NCI-H446 treated with DMSO at 0.1 percent for 48 hours (cell line): ENCODE data around the gene POLA1.

Experiments
- DNase-seq: peaks from one replicate; lab custom pipeline; 2025; lab: John Stamatoyannopoulos, UW

The POLA1 gene

GRCh38 chrX:25011589-25012432 lies 318.1 kb downstream of the POLA1 start:
- no peak for DNase-seq

- DNase-seq: no peak
Measured at GRCh38 chrX:25012433-25012735, 318.7 kb downstream of the POLA1 start.

- no peak for DNase-seq
Measured at GRCh38 chrX:25012793-25013631, 319.3 kb downstream of the POLA1 start.

GRCh38 chrX:25013632-25014365 lies 320.1 kb downstream of the POLA1 start:
- no peak for DNase-seq

- DNase-seq: no peak
Measured at GRCh38 chrX:25014366-25014838, 320.7 kb downstream of the POLA1 start.

- DNase-seq: no peak
Measured at GRCh38 chrX:25015486-25016360, 322.0 kb downstream of the POLA1 start, which contains the start of gene ARX. TSS of gene ARX (minus strand) at chrX:25015965. CDS start at chrX:25015737, 228 bp downstream.

- DNase-seq: no peak
Measured at GRCh38 chrX:25016361-25016671, 322.6 kb downstream of the POLA1 start.

- no peak for DNase-seq
Measured at GRCh38 chrX:25016938-25017598, 323.4 kb downstream of the POLA1 start.

GRCh38 chrX:25017667-25018247 lies 324.0 kb downstream of the POLA1 start:
- DNase-seq: no peak

- DNase-seq: no peak
Measured at GRCh38 chrX:25018682-25019081, 325.0 kb downstream of the POLA1 start.

GRCh38 chrX:25019707-25020390 lies 326.1 kb downstream of the POLA1 start:
- DNase-seq: no peak

GRCh38 chrX:25020391-25020904 lies 326.7 kb downstream of the POLA1 start:
- DNase-seq: no peak

- no peak for DNase-seq
Measured at GRCh38 chrX:25020905-25021449, 327.3 kb downstream of the POLA1 start.

GRCh38 chrX:25022499-25023325 lies 329.0 kb downstream of the POLA1 start:
- no peak for DNase-seq

- no peak for DNase-seq
Measured at GRCh38 chrX:25023908-25024307, 330.2 kb downstream of the POLA1 start.

- DNase-seq: no peak
Measured at GRCh38 chrX:25025615-25026014, 331.9 kb downstream of the POLA1 start.

GRCh38 chrX:25026576-25026975 lies 332.9 kb downstream of the POLA1 start:
- DNase-seq: no peak

- no peak for DNase-seq
Measured at GRCh38 chrX:25028726-25029125, 335.0 kb downstream of the POLA1 start.
